ENCODE measurements around the gene RAB8B.

DNA sequence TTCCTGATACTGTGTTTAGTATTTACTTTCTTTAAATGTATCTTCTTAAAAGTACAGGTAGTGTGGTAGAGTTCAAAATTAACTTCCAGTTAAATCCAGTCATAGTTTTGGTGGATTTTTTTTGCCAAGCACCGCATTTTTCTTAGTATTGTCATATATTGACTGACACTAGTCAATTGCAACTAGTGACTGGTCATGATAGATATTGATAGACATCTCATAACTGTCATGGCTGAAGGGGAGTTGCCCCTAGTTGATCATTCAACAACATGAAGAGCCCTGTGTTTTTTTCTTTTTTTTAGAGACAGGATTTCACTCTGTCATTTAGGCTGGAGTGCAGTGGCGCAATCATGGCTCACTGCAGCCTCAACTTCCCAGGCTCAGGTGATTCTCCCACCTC, 22.1 kb downstream of the RAB8B start:
- TF ChIP-seq, protein P1, sequence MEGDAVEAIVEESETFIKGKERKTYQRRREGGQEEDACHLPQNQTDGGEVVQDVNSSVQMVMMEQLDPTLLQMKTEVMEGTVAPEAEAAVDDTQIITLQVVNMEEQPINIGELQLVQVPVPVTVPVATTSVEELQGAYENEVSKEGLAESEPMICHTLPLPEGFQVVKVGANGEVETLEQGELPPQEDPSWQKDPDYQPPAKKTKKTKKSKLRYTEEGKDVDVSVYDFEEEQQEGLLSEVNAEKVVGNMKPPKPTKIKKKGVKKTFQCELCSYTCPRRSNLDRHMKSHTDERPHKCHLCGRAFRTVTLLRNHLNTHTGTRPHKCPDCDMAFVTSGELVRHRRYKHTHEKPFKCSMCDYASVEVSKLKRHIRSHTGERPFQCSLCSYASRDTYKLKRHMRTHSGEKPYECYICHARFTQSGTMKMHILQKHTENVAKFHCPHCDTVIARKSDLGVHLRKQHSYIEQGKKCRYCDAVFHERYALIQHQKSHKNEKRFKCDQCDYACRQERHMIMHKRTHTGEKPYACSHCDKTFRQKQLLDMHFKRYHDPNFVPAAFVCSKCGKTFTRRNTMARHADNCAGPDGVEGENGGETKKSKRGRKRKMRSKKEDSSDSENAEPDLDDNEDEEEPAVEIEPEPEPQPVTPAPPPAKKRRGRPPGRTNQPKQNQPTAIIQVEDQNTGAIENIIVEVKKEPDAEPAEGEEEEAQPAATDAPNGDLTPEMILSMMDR (IDR thresholded peaks at IDR 0.05): no peak
- no peak for TF ChIP-seq POLR2A (IDR thresholded peaks at IDR 0.05)
